ENCODE measurements around the gene SELENOV.

Gene SELENOV

DNA sequence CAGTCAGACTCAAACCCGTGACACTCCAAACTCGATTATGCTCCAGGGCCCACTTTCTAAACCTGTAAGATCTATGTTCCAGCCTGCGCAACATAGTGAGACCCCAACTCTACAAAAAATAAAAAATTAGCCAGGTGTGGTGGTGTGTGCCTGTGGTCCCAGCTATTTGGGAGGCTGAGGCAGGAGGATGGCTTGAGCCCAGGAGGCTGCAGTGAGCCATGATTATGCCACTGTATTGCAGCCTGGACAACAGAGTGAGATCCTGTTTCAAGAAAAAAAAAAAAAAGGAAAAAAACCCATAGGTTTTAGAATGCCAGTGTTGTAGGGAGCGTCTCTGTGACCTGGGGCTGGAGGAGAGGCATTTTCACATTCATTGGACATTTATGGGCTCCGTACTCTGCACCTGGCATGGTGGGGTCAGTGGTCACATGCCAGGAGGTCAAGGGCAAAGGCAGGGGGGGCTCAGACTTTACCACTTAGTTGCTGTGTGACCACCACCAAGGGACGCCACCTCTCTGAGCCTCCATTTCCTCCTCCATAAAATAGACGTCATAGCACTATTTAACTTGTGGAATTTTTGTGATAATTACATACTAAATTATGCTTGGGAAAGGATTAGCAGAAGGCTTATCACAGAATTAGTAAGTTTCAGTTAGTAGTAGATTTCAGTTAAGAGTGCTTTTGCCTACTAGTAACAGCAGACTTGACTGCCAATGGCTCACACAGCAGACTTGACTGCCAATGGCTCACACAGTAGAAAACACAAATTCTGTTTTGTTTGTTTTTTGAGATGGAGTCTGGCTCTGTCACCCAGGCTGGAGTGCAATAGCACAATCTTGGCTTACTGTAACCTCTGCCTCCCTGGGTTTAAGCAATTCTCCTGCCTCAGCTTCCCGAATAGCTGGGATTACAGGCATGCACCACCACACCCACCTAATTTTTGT, 5.9 kb downstream of the SELENOV start:
- no peak for DNase-seq (ENCODE audit: low spot score)

DNA sequence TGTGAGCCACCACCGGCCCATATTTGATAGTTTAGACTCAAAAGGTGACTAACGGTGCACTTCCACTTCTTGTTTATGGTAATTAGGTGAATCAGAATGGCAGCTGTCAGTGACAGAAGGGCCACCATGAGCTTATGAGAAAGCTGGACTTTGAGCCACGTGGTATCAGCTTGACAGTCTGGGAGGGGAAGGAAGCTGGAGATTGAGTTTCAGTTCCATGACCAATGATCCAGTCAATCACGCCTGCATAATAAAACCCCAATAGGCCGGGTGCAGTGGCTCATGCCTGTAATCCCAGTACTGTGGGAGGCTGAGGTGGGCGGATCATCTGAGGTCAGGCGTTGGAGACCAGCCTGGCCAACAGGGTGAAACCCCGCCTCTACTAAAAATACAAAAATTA, 9.6 kb downstream of the SELENOV start:
- no peak for DNase-seq (ENCODE audit: low spot score)

DNA sequence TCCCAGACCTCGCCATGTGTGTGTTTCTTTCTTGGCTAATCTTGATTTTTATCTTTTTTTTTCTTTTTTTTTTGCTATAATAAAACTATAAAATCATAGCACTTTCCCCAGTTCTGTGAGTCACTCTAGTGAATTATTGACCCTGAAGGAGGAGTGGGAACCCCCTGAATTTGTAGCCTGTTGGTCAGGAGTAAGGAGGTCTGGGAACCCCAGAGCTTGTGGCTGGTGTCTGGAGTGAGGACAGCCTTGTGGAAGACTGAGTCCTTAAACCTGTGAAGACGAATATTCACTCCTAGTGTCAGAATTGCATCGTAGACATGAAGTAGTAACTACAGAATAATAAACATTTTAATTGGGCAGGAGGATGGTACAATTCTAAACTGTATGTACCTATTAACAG, 10.3 kb downstream of the SELENOV start:
- DNase-seq (ENCODE audit: low spot score): no peak

DNA sequence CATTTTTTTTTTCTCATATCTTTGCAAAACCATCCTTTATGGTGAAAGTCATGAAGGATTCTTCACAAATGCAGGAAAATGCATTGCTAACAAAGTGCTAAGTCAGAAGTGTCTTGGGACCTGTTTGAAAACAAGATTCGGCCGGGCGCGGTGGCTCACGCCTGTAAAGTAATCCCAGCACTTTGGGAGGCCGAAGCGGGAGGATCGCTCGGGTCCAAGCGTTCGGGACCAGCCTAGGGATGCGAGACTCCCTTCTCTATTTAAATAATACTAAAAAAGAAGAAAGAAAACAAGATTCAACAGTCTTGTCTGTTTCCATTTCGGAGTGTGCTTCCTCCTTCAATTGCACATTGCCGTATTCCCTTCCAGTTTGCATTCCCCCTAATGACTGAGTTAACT, 16.9 kb downstream of the SELENOV start:
- no peak for DNase-seq (ENCODE audit: low spot score)

DNA sequence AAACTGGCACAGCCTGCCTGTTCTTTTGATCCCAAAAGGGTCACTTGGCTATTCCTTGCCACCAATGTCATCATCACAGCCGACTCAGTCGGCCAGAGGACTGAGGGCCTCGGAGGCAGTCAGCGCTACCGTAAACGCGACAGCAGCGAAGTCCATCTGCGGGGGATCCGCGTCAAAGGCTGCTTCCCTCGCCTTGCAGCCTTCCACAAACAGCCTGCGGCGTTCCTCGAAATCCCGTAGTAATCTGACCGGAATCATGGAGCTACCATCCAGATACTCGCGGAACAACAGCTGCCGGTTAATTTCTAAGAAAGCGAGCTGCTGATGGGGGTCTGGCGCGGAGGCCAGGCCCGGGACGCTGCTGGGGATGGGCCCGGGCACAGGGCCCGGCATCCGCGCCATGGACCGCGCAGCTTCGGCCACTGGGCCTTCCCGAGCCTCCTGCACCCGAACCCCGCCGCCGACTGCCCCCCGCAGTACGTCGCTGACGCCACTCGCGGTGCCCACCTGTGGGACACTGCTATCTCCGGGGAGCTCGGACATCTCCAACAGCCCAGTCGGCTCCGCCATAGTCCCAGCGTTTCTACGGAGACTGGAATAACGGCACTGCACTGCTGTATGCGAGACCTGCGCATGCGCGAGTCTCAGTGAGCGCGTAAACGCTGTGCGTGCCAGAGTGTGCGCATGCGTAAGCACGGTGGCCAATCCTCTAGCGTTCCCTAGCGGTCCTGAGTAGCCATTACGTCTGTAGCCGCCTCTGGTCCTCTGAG, 17.5 kb downstream of the SELENOV start, which contains the start of gene EID2B:
TSS of gene EID2B (minus strand) at position 620 of the 770 bp plus-strand sequence. CDS start at position 570, 50 bp downstream.
- peak; percentile 95 for DNase-seq (ENCODE audit: low spot score)

DNA sequence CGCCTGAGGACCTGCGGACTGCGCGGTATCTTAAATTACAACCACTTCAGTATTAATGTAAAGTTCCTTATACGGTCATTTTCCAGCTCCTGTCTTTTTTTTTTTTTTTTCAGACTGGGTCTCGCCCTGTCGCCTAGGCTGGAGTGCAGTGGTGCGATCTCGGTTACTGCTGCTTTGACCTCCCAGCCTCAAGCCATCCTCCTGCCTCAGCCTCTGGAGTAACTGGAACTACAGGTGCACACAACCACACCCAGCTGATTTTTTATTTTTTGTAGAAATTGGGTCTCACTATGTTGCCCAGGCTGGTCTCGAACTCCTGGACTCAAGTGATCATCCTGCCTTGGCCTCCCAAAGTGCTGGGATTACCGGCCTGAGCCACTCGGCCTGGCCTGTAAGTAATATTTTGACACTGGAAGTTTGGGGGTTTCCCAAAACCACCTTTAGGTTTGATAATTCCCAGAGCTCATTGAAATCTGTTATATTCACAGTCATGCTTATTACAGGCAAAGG, 18.1 kb downstream of the SELENOV start:
- no peak for DNase-seq (ENCODE audit: low spot score)

DNA sequence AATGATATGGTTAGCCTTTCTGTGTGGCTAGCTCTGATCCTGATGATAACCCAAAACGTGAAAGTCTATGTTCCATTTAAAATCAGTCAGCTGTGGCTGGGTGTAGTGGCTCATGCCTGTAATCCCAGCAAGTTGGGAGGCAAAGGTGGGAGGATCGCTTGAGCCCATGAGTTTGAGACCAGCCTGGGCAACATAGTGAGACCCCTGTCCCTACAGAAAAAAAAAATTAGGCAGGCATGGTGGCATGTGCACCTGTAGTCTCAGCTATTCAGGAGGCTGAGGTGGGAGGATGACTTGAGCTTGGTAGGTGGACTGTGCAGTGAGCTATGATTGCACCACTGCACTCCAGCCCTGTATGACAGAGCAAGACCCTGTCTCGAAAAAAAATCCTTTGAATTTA, 18.9 kb downstream of the SELENOV start:
- no peak for DNase-seq (ENCODE audit: low spot score)

DNA sequence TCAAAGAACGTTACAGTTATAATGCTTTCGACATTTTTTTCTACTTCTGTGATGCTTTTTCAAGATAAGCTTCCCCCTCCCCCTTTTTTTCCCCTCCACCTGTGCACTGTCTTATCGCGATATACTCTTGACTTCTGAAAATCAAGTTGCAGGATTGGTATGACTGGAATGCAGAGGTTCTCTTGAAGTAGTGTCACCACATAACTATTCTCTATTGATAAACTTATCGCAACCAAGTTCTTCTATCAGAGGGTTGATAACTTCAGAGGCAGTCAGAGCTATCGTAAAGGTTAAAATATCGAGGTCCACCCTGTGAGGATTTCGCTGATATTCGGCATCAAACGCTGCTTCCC, 24.2 kb downstream of the SELENOV start:
- DNase-seq (ENCODE audit: low spot score): peak; percentile 29

DNA sequence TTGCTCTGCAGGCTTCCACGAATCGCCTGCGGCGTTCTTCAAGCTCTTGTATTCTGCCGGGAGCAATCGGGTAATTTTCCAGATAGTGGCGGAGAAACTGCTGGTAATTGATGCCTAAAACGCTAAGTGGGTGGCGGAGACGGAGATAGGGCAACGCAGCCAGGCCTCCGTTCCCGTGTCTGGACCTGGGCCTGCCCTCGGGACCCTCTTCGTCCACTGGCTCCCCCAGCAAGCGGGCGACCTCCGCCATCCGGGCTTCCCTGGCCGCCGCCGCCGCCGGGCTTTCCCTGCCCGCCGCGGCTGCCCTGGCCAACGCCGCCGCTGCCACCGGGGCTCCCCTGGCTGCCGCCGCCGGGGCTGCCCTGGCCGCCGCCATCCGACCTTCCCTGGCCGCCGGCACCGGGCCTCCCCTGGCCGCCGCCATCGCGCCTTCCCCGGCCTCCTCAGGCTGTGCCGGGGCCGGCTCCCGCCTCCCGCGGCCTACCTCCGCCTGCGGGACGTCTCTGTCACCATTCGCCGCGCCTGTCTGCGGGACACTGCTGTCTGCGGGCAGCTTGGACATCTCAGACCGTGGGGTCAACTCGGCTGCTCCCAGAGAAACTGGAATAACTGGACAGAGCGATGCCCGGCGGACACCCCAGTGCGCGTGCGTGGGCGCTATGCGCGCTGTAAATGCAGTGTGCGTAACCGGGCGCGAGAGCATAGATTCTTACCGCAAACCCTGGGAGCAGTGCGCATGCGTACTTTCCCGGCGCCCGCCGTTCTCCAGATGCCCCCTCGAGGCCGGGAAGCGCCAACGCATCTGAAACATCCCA, 24.8 kb downstream of the SELENOV start, which contains the start of gene EID2:
TSS of gene EID2 (minus strand) at position 644 of the 815 bp plus-strand sequence. CDS start at position 562, 82 bp downstream.
- DNase-seq (ENCODE audit: low spot score): peak; percentile 95

DNA sequence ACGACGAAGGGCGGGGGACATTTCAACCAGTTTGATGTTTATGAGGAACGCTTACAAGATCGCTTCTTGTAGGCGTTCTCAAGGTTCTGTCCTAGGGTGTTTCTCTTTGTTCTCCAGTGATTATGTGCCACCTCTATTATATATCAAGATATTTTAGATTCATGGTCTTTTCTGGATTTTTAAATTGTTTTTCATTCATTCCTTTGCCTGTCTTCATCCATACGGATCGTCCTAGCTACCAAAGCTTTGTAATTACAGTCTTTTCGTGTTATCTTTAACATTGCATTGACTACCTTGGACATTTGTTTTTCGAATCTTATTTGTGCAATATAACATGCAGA, 25.4 kb downstream of the SELENOV start:
- DNase-seq (ENCODE audit: low spot score): no peak

DNA sequence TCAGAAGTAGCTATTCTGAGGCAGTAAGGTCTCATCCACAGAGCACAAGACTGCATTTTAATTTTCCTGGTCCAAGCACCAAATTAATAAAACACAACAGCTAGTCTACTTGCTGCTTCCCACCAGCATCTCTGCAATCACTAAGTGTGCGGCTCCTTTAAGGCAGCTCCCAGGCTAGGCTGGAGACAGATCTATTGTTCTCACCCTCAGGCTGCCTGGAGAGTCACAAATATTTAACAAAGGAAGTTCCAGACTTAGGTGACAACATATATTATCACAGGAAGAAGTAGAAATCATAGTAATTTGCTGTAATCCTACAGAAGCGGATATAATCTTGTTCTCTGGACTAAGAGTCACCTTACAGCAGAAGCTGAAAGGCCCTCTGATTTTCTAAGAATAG, 27.3 kb downstream of the SELENOV start:
- no peak for DNase-seq (ENCODE audit: low spot score)

DNA sequence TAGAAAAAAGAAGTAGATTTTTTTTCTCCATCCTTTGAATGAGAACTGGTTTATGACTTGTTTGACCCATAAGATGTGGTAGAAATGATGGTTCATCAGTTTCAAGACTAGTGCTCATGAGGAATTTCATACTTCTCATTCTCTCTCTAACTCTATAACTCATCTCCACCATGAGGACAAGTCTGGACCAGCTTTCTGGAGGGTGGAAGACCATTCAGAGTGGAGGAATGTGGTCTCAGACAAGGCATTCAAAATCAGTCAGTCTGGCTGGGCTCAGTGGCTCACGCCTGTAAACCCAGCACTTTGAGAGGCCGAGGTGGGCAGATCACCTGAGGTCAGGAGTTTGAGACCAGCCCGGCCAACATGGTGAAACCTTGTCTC, 28.5 kb downstream of the SELENOV start:
- no peak for DNase-seq (ENCODE audit: low spot score)

DNA sequence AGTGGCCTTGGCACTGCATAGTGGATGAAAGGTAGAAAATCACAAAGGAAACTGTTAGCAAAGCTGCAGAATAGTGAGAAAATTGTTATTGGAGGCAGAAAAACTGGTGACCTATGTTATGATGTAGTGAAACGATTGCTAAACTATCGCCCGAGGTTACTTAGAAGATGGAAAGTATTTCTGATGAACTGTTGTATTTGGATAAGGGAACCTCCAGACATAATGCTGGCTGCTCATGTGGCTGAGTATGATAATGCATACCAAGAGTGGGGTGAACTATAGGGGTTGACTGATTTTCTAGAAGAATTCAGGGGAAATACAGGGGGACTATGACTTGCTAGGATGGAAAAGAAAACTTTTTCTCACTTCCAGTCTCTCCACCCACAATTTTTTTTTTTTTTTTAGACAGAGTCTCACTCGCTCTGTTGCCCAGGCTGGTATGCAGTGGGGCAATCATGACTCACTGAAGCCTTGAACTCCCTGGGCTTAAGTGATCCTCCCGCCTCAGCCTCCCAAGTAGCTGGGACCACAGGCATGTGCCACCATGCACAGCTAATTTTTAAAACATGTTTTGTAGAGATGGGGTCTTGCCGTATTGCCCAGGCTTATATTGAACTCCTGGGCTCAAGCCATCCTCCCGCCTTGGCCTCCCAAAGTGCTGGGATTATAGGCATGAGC, 29.4 kb downstream of the SELENOV start:
- no peak for DNase-seq (ENCODE audit: low spot score)

DNA sequence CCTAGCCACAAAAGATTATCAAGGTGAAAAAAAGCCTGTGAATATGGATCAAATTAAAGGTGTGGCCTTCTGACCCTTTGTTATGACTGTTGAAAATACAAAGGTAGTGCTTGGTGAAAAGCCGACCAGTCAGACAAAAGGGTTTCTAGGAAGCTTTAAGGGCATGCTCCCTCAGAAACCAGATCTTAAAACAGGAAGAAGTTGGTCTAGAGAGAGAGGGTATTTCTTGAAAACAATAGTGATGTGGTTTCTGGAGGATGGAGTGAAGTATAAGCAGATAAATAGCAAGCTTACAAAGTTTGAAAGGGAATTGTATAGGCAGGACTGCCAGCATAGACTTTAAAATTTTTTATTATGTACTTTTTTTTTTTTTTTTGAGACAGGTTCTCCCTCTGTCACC, 30.0 kb downstream of the SELENOV start:
- no peak for DNase-seq (ENCODE audit: low spot score)

DNA sequence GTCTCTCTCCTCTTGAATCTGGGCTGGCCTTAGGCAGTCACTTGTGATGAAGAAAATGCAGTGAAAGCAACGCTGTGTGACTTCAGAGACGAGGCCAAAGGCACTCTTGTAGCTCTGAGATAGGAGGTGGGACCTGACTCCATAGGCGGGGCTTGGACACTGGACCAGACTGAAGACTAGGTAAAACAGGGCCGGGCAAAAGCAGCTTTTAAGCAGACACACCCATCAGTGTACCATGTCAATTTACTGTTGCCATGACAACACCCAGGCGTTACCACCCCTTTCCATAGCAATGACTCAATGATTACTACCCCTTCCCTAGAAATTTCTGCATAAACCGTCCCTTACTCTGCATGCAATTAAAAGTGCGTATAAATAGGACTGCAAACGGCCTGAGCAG, 31.7 kb downstream of the SELENOV start:
- no peak for DNase-seq (ENCODE audit: low spot score)

DNA sequence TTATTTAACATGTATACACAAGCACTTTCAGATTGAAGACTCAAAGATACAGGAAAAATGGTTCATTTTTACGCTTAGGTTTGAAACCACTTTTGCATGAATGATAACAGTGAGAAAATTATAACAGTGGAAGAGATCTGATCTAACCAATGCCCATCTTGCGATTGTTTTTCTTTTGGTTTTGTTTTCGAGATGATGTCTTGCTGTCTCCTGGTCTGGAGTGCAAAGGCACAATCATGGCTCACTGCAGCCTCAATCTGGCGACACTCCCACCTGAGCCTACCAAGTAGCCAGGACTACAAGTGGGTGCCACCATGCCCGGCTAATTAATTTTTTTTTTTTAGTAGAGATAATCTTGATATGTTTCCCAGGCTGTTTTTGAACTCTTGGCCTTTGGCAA, 35.3 kb downstream of the SELENOV start:
- no peak for DNase-seq (ENCODE audit: low spot score)

DNA sequence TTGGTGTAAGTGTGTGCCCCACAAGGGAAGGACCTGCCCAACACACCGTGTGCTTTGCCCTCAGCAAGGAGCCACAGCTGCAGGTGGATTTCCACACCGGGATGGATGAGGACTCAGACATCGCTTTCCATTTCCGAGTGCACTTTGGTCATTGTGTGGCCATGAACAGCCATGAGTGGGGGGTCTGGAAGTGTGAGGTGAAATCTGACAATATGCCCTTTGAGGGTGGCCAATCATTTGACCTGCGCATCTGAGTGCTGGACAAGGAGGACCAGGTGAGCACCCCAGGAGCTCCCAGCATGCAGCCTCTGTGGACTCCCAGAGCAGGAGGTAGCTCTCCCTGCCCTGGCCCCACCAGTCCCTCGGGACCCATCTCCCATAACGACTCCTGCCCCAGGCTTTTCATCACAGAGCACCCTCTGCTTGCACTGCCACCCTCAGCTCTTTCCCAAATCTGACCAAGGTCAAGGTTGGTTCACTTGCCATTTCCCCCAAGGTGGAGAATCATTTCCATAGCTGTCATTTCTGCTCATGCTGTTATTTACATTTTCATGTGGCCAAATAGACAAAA, 38.2 kb downstream of the SELENOV start:
- DNase-seq (ENCODE audit: low spot score): no peak

DNA sequence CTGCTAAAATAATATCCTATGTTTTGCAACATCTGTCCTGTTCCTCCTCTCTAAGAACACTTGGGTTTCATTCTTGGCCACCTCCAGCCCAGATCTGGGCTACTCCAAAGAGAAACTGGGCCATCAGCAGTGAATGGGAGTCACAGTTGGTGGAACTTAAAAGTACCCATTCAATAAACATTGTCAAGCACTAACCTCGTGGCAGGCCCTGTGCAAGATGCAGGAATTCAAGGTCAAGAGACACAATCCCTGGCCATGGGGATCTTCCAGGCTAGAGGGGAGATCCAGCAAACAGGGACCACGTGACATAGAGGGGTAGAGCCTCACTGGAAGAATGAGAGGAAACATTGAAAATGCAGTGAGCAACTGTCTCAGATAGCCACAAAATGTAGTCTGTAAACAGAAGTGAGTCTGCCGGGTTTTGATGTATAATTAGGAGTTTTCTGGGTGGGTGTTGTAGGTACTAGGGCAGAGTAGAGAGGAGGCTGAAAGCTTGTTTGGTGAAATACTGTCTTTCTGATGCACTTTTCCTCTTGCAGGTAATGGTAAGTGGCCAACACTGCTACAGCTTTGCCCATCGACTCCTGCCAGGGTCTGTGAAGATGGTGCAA, 39.9 kb downstream of the SELENOV start:
- no peak for DNase-seq (ENCODE audit: low spot score)

DNA sequence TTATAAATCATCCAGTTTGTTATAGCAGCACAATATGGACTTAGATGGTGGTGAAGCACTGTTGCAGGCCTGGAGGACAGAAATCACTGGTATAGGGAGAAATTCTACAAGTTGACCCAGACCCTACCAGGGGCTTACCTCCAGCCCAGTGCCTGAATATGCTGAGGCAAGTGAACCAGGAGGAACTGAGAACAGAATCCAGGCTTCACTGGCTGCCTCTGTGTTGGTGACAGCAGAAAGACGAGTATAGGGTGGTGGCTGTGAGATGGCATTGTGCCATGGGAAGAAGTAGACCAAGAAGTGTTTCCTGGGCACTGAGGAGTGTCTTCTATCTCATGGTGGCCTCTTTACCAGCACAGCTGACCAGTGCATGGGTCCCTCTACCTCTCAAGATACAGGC, 40.9 kb downstream of the SELENOV start:
- DNase-seq (ENCODE audit: low spot score): no peak

DNA sequence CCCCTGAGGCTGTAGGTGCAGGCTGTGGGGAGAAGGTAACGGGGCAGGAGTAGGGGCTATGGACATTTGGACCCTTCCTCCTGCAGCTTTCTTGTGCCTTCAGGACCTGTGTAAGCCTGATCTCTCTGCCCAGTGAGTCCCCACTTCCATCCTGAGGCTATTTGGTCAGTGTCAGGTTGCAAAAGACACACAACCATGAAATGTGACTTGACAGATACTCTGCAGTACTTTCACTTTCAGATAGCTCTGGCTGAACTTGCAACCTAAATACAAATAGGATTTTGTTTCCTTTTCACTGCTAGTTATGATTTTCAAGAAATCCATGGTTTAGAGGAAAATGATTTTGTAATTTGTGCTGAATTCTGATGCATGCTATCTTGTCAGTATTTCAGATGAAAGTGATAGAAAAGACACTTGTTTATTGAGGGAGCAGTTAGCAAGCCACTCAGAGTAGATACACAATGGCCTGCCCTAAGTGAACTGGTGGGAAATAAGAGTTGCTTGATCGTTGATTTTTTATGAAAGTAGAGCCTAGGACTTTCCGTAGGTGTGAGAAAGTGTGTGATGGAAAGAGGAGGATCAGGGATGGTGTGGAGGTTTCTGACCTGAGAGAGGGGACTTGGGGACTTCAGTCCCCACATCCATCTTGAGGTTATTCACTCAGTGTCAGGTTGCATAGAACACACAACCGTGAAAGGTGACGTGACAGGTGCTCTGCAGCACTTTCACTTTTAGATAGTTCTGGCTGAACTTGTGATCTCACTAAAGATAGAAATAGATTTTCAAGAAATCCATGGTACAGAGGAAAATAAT, 43.1 kb downstream of the SELENOV start:
- DNase-seq (ENCODE audit: low spot score): no peak

All from iPS-NIHi11 (cell line).